ENCODE results near the gene NRP2. TPM values are rescaled to one million over a fixed set of nuclear protein-coding genes. Genes with fewer than 3 reads are reported as not detected.

The NRP2 gene
- total RNA-seq, 4 donors from 2014 or later = 35.1 to 146 (median 63.9) TPM

DNA sequence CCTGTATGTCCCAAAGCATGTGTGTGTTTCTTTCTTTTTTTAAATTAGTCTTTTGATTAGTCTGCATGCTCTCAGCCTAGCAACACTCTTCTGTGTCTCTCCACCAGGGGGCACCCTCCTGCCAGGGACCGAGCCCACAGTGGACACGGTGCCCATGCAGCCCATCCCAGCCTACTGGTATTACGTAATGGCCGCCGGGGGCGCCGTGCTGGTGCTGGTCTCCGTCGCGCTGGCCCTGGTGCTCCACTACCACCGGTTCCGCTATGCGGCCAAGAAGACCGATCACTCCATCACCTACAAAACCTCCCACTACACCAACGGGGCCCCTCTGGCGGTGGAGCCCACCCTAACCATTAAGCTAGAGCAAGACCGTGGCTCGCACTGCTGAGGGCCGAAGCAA, 93.8 kb downstream of the NRP2 start:
- DNase-seq = peak; percentile 58
- intact Hi-C loops (cut with DNase I; ENCODE audit: low total_unique reads) = no loop called here
- H3K27me3 ChIP-seq = no peaks in the 10 kb centered on the region
- WGBS, 2 donors (ENCODE audit: low coverage in 1 of 2) = 78% methylated on average over 19 of the region's 19 CpGs; no CpG with 5 or more reads in 1 of the 2 donors
- no peak overlapping the region for H3K4me3 ChIP-seq
- TF ChIP-seq POLR2A (IDR thresholded peaks at IDR 0.05) = no peak
- TF ChIP-seq, protein P1, sequence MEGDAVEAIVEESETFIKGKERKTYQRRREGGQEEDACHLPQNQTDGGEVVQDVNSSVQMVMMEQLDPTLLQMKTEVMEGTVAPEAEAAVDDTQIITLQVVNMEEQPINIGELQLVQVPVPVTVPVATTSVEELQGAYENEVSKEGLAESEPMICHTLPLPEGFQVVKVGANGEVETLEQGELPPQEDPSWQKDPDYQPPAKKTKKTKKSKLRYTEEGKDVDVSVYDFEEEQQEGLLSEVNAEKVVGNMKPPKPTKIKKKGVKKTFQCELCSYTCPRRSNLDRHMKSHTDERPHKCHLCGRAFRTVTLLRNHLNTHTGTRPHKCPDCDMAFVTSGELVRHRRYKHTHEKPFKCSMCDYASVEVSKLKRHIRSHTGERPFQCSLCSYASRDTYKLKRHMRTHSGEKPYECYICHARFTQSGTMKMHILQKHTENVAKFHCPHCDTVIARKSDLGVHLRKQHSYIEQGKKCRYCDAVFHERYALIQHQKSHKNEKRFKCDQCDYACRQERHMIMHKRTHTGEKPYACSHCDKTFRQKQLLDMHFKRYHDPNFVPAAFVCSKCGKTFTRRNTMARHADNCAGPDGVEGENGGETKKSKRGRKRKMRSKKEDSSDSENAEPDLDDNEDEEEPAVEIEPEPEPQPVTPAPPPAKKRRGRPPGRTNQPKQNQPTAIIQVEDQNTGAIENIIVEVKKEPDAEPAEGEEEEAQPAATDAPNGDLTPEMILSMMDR (IDR thresholded peaks at IDR 0.05) = peak; percentile 54 to 63 (median 57)
- peaks cover 2 to 22% (median 12%) of the 10 kb centered on the region in 4 donors for H3K4me1 ChIP-seq
- no peaks in the 10 kb centered on the region for H3K9me3 ChIP-seq
- H3K36me3 ChIP-seq = no peaks in the 10 kb centered on the region
- in situ Hi-C loops (cut with MboI; ENCODE audit: low pct_ligation_motif_present in 1 of 4, low pct_unique_long_range_greater_than_20kb in 1 of 4, low sequenced_read_pairs in 3 of 4) = loop anchor here in 3 of 4 donors (10.0 kb wide), 2 partner anchors 109 to 149 kb away; no protein-coding TSS in a partner anchor
- H3K27ac ChIP-seq = peak overlapping the region; percentile 19 to 86 (median 66)

DNA sequence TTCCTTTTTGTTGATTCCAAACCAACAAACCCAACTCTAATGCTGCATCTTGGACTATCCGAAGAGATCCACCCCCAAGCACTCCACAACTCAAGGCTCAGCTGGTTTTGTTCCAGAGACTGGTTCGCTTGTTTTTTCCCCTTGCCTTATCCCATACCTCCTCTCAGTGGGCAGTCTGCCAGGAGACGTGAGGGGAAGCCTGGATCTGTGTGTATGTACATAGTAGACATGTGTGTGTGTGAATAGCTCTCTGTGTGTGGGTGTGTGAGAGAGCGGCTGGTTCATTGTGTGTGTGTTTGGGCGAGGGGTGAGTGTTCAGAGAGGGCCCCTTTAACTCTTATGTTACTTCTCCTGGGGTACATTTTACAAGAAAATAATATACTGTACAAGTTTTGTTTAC, 94.4 kb downstream of the NRP2 start:
- WGBS, 2 donors (ENCODE audit: low coverage in 1 of 2) = 62 to 88% methylated on average over 1 to 5 of the region's 5 CpGs
- Histone ChIP-seq H3K27ac (peak overlapping the region in 3 of 4 donors; percentile 63 to 86 (median 68)), H3K9me3 (no peaks in the 10 kb centered on the region), H3K36me3 (no peaks in the 10 kb centered on the region), H3K4me1 (peaks cover 0 to 16% (median 7%) of the 10 kb centered on the region in 4 donors), H3K27me3 (no peaks in the 10 kb centered on the region), H3K4me3 (no peak overlapping the region)
- intact Hi-C loops (cut with DNase I; ENCODE audit: low total_unique reads) (no loop called here), in situ Hi-C loops (cut with MboI; ENCODE audit: low pct_ligation_motif_present in 1 of 4, low pct_unique_long_range_greater_than_20kb in 1 of 4, low sequenced_read_pairs in 3 of 4) (loop anchor here in 3 of 4 donors (10.0 kb wide), 2 partner anchors 108 to 148 kb away; no protein-coding TSS in a partner anchor)
- no peak for TF ChIP-seq POLR2A (IDR thresholded peaks at IDR 0.05)
- no peak for TF ChIP-seq EP300 (IDR thresholded peaks at IDR 0.05; ENCODE audit: low read depth)
- TF ChIP-seq, protein P1 (IDR thresholded peaks at IDR 0.05) = no peak
- TF ChIP-seq POLR2AphosphoS5 (IDR thresholded peaks at IDR 0.05) = no peak
- no peak for DNase-seq

DNA sequence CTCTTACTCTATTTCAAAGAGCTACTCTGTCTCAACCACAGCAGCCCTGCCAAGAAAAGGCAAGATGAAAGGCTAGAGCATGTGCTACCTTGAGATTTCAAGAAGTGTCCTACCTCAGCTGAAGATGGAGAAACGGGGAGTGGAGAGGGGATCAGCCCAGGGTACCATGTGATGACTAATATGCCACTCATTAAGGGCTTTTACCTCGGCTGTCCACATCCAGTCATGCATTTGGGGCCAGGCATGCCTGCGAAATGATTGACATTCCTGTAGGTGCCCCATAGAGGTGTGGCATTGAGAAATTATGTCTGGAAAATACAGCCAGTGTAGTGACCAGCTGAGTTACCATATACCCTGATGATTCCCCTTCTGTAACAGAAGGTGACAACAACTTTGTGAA, 96.1 kb downstream of the NRP2 start:
- Histone ChIP-seq H3K27me3 (no peaks in the 10 kb centered on the region), H3K27ac (peak overlapping the region in 3 of 4 donors; percentile 63 to 86 (median 68)), H3K9me3 (no peaks in the 10 kb centered on the region), H3K36me3 (no peaks in the 10 kb centered on the region), H3K4me3 (no peak overlapping the region), H3K4me1 (peaks cover 0 to 18% (median 3%) of the 10 kb centered on the region in 4 donors)
- intact Hi-C loops (cut with DNase I; ENCODE audit: low total_unique reads) = no loop called here
- DNase-seq = no peak
- TF ChIP-seq, protein P1 (IDR thresholded peaks at IDR 0.05) = no peak
- no peak for TF ChIP-seq POLR2A (IDR thresholded peaks at IDR 0.05)
- TF ChIP-seq EP300 (IDR thresholded peaks at IDR 0.05; ENCODE audit: low read depth) = no peak
- no peak for TF ChIP-seq POLR2AphosphoS5 (IDR thresholded peaks at IDR 0.05)
- in situ Hi-C loops (cut with MboI; ENCODE audit: low pct_ligation_motif_present in 1 of 4, low pct_unique_long_range_greater_than_20kb in 1 of 4, low sequenced_read_pairs in 3 of 4) = loop anchor here in 3 of 4 donors (10.0 kb wide), 2 partner anchors 106 to 146 kb away; no protein-coding TSS in a partner anchor
- WGBS, 2 donors (ENCODE audit: low coverage in 1 of 2) = 64% methylated on average over 3 of the region's 3 CpGs; no CpG with 5 or more reads in 1 of the 2 donors

DNA sequence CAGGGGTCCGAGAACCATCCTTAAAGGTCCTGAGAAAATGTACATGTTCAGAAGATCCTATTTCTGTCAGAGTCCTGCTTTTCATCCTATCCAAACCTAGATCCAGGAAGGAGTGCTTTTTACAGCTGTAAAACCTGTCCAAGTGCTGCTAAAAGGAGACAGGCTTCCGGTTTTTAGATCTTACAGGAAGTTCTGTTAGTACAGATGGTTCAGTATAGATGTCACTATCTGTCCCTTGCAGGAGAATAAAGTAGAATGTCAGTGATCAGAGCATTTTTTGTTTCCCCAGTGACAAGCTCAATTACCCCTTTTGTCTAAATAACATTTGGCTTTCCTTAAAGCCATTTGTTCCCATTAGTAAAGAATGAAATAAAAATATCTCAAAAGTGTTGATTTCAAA, 98.3 kb downstream of the NRP2 start:
- intact Hi-C loops (cut with DNase I; ENCODE audit: low total_unique reads) = no loop called here
- no peaks in the 10 kb centered on the region for H3K36me3 ChIP-seq
- H3K27me3 ChIP-seq = no peaks in the 10 kb centered on the region
- WGBS, 2 donors (ENCODE audit: low coverage in 1 of 2) = 50 to 56% methylated on average over 1 to 2 of the region's 2 CpGs
- H3K4me1 ChIP-seq = peaks cover 0 to 13% (median 0%) of the 10 kb centered on the region in 4 donors
- peak overlapping the region; percentile 30 to 86 (median 56) for H3K27ac ChIP-seq
- no peak overlapping the region for H3K4me3 ChIP-seq
- DNase-seq = no peak
- in situ Hi-C loops (cut with MboI; ENCODE audit: low pct_ligation_motif_present in 1 of 4, low pct_unique_long_range_greater_than_20kb in 1 of 4, low sequenced_read_pairs in 3 of 4) = no loop called here
- TF ChIP-seq POLR2A (IDR thresholded peaks at IDR 0.05) (no peak), POLR2AphosphoS5 (IDR thresholded peaks at IDR 0.05) (no peak)
- TF ChIP-seq, protein P1 (IDR thresholded peaks at IDR 0.05) = no peak
- no peaks in the 10 kb centered on the region for H3K9me3 ChIP-seq

Data from transverse colon (tissue), 4 donors.